ENCODE results near the gene SCTR.

The SCTR gene

GRCh38 chr2:119440873-119441272 lies 83.4 kb downstream of the SCTR start:
- no peak for DNase-seq

GRCh38 chr2:119440501-119440870 lies 83.8 kb downstream of the SCTR start:
- DNase-seq, result no peak

GRCh38 chr2:119439574-119440500 lies 84.4 kb downstream of the SCTR start:
- no peak for DNase-seq

- DNase-seq, result no peak
Measured at GRCh38 chr2:119438726-119439284, 85.5 kb downstream of the SCTR start.

- no peak for DNase-seq
Measured at GRCh38 chr2:119438128-119438656, 86.1 kb downstream of the SCTR start.

- DNase-seq, result no peak
Measured at GRCh38 chr2:119436993-119437772, 87.1 kb downstream of the SCTR start.

GRCh38 chr2:119435953-119436297 lies 88.4 kb downstream of the SCTR start:
- DNase-seq, result no peak

- no peak for DNase-seq
Measured at GRCh38 chr2:119435081-119435952, 89.0 kb downstream of the SCTR start.

- no peak for DNase-seq
Measured at GRCh38 chr2:119434664-119435063, 89.6 kb downstream of the SCTR start.

GRCh38 chr2:119433636-119434327 lies 90.5 kb downstream of the SCTR start:
- DNase-seq, result no peak

GRCh38 chr2:119432851-119433522 lies 91.3 kb downstream of the SCTR start:
- DNase-seq, result no peak

GRCh38 chr2:119431976-119432850 lies 92.1 kb downstream of the SCTR start:
- DNase-seq, result no peak

GRCh38 chr2:119431155-119431975 lies 92.9 kb downstream of the SCTR start, which contains the start of gene TMEM37:
Gene TMEM37 (plus strand): TSS chr2:119431854. CDS start chr2:119431904, 50 bp downstream.
- DNase-seq, result no peak

- no peak for DNase-seq
Measured at GRCh38 chr2:119430023-119430498, 94.2 kb downstream of the SCTR start.

- DNase-seq, result no peak
Measured at GRCh38 chr2:119429225-119429981, 94.9 kb downstream of the SCTR start.

GRCh38 chr2:119428488-119429224 lies 95.6 kb downstream of the SCTR start:
- no peak for DNase-seq

GRCh38 chr2:119427756-119428155 lies 96.5 kb downstream of the SCTR start:
- no peak for DNase-seq
